K562 treated with DMSO at 1 percent for 24 hours (cell line): Measurements from ENCODE around the gene SIPA1L3. TPM values are rescaled to one million over a fixed set of nuclear protein-coding genes. Genes with fewer than 3 reads are reported as not detected.

Experiments
- total RNA-seq: library from RNA; unstranded; fragments of 300-600 nt; gene quantifications from 2 replicates; pipeline ENCODE4 v1.2.3, GENCODE V29; 2022; ENCODE audit warnings: low read depth; ENCODE audit not compliant: insufficient read depth

SIPA1L3 gene, protein sequence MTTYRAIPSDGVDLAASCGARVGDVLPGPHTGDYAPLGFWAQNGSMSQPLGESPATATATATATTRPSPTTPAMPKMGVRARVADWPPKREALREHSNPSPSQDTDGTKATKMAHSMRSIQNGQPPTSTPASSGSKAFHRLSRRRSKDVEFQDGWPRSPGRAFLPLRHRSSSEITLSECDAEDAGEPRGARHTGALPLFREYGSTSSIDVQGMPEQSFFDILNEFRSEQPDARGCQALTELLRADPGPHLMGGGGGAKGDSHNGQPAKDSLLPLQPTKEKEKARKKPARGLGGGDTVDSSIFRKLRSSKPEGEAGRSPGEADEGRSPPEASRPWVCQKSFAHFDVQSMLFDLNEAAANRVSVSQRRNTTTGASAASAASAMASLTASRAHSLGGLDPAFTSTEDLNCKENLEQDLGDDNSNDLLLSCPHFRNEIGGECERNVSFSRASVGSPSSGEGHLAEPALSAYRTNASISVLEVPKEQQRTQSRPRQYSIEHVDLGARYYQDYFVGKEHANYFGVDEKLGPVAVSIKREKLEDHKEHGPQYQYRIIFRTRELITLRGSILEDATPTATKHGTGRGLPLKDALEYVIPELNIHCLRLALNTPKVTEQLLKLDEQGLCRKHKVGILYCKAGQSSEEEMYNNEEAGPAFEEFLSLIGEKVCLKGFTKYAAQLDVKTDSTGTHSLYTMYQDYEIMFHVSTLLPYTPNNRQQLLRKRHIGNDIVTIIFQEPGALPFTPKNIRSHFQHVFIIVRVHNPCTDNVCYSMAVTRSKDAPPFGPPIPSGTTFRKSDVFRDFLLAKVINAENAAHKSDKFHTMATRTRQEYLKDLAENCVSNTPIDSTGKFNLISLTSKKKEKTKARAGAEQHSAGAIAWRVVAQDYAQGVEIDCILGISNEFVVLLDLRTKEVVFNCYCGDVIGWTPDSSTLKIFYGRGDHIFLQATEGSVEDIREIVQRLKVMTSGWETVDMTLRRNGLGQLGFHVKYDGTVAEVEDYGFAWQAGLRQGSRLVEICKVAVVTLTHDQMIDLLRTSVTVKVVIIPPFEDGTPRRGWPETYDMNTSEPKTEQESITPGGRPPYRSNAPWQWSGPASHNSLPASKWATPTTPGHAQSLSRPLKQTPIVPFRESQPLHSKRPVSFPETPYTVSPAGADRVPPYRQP (N-terminal part only)
- total RNA-seq, result 7.2 and 13.0 TPM in 2 replicates

GRCh38 chr19:37906869-37907734, at the start of gene SIPA1L3:
TSS of gene SIPA1L3 (plus strand) at chr19:37907208. CDS start at chr19:38081566, 174,358 bp downstream.

DNA sequence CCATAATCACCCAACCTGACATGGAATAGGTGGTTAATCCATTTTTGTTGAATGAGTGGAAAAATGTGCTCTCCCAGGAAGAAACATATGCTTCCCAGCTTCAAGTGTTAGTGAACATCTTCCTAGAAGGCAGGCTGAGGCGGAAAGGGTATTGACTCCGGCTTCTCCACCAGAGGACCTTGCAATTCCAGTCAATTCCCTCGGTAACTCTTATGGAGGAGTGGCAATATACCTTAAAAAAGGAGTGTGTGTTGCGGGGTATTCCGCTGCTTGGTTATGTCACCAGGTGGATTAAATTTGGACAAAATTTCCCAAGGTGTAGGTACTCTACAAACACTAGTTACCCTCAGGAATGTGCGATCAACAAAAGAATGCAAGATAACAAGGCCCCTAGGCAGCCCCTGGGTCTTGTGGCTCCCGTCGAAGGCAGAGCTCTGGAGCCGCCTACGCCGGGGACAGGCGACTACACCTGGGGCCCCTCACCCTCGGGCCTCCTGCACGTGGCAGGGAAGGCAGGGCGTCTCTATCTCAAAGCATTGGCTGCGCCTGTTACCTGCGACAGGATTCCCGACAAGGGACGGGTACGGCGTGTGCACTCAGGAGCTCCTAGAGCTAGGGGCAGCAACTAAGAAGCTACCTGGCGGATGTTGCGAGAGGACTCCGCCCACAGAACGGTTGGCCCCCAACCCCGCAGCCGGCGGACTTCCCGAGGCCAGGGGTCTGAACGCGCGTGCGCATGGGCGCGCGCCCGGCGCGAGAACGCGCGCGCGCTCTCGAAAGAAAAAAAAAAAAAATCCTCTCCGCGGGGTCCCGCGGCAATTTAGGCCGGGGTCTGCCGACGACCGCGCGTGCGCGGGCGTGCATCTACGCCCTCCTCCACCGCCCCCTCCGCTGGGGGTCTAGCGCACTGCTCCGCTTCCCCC, 801 bp upstream of the SIPA1L3 start, which contains the start of gene WDR87:
TSS of gene WDR87 (minus strand) at position 649 of the 923 bp plus-strand sequence. CDS start 8,355 bp downstream, outside the sequence.

GRCh38 chr19:38224014-38224862, 317.2 kb downstream of the SIPA1L3 start, which contains the start of gene DPF1:
TSS of gene DPF1 (minus strand) at chr19:38224222. CDS start at chr19:38224142, 80 bp downstream.

Other genes with a start within 250 kb of the SIPA1L3 start
- gene ZNF607, start 187.4 kb upstream of the SIPA1L3 start, total RNA-seq, result 2.4 and 5.2 TPM in 2 replicates
- gene ZNF573, start 127.6 kb upstream of the SIPA1L3 start, total RNA-seq, result 0.37 TPM in 1 of 2 replicates, not detected in the other
- 0.02 TPM in 1 of 2 replicates, not detected in the other for gene WDR87, start 614 bp upstream of the SIPA1L3 start, total RNA-seq